SK-N-SH (cell line): ENCODE data around the gene TANGO6. TPM values are rescaled to one million over a fixed set of nuclear protein-coding genes. Genes with fewer than 3 reads are reported as not detected.
"Not testable (repeated sequence)": the region's sequence is repeated elsewhere in the genome, so short reads cannot be mapped to it uniquely, and the experiment has no call there.

Source experiments
- CTCF ChIA-PET: fragments of 300-600, 350-600 bp; formaldehyde crosslinking; extraction: SDS; loops from one replicate; lab custom pipeline; 2021; lab: Yijun Ruan, JAX
- POLR2A ChIA-PET: fragments of 350-600 bp; sonication (Branson Sonifier 250); formaldehyde crosslinking; extraction: SDS; loops from one replicate; lab custom pipeline; 2020; ENCODE audit warnings: antibody characterized with exemption, inconsistent platforms; lab: Yijun Ruan, JAX
- DNase-seq: peaks from one replicate; pipeline ENCODE4 v3.0.0; 2012
- H2AFZ ChIP-seq: fragments of 200-600 bp; sonication (generic); 2 replicates; pipeline ENCODE4 v1.8.1; 2016; ENCODE audit warnings: antibody characterized with exemption, mild to moderate bottlenecking, low read depth
- H3F3A ChIP-seq: fragments of 200-600 bp; sonication (generic); replicated peaks from 2 replicates; pipeline ENCODE3; 2016; ENCODE audit warnings: antibody characterized with exemption, mild to moderate bottlenecking; ENCODE audit not compliant: insufficient read depth
- H3K27ac ChIP-seq, 2 experiments: fragments of 200-500 bp in 1 of 2; fragments of 200-600 bp in 1 of 2; sonication (Bioruptor generic) in 1 of 2; sonication (generic), shearing (Covaris generic) in 1 of 2; 2 replicates each; pipeline versions ENCODE4 v1.5.1 to v1.6.1; 2014 to 2016; ENCODE audit warnings: low read depth in 2 of 2, inconsistent platforms in 1 of 2, low read length in 1 of 2, mild to moderate bottlenecking in 1 of 2, mixed read lengths in 1 of 2
- H3K27me3 ChIP-seq: fragments of 200-600 bp; sonication (generic), shearing (Covaris generic); 2 replicates; pipeline ENCODE4 v1.6.1; 2016; ENCODE audit warnings: mixed run types; ENCODE audit not compliant: insufficient read depth
- H3K36me3 ChIP-seq, 2 experiments: fragments of 200-500 bp in 1 of 2; fragments of 200-600 bp in 1 of 2; sonication (Bioruptor generic) in 1 of 2; sonication (generic) in 1 of 2; replicated peaks in 1 of 2; 2 replicates each; pipeline versions ENCODE3 to v1.5.1; 2014 to 2016; ENCODE audit warnings: low read length in 1 of 2, mild to moderate bottlenecking in 1 of 2; ENCODE audit not compliant: insufficient read depth in 2 of 2, control insufficient read depth in 1 of 2
- H3K4me1 ChIP-seq, 2 experiments: fragments of 200-500 bp in 1 of 2; fragments of 200-600 bp in 1 of 2; sonication (Bioruptor generic) in 1 of 2; sonication (generic), shearing (Covaris generic) in 1 of 2; 2 replicates each; pipeline versions ENCODE4 v1.5.1 to v1.6.1; 2014 to 2016; ENCODE audit warnings: low read depth in 1 of 2, low read length in 1 of 2, mixed run types in 1 of 2; ENCODE audit not compliant: insufficient read depth in 2 of 2, control insufficient read depth in 1 of 2
- H3K4me2 ChIP-seq: fragments of 200-600 bp; sonication (generic), shearing (Covaris generic); 2 replicates; pipeline ENCODE4 v1.6.1; 2017; ENCODE audit warnings: mixed run types
- H3K4me3 ChIP-seq, 2 experiments: fragments of 200-500 bp in 1 of 2; fragments of 200-600 bp in 1 of 2; sonication (Bioruptor generic) in 1 of 2; sonication (generic), shearing (Covaris generic) in 1 of 2; 2 replicates each; pipeline versions ENCODE4 v1.5.1 to v1.8.1; 2014 to 2016; ENCODE audit warnings: low read depth in 2 of 2, inconsistent platforms in 1 of 2, low read length in 1 of 2, mild to moderate bottlenecking in 1 of 2, mixed read lengths in 1 of 2, moderate library complexity in 1 of 2
- H3K79me2 ChIP-seq: fragments of 200-600 bp; sonication (generic); 2 replicates; pipeline ENCODE4 v1.8.1; 2017; ENCODE audit warnings: mild to moderate bottlenecking; ENCODE audit not compliant: insufficient read depth
- H3K9ac ChIP-seq: fragments of 200-600 bp; sonication (generic); 2 replicates; pipeline ENCODE4 v1.6.1; 2017; ENCODE audit warnings: mixed run types
- H3K9me2 ChIP-seq: fragments of 200-600 bp; sonication (generic); 2 replicates; pipeline ENCODE4 v1.6.1; 2017; ENCODE audit warnings: mixed run types
- H3K9me3 ChIP-seq: fragments of 200-600 bp; sonication (generic); 2 replicates; pipeline ENCODE4 v1.6.1; 2017; ENCODE audit warnings: mixed run types, mild to moderate bottlenecking, moderate library complexity
- H4K20me1 ChIP-seq: fragments of 200-600 bp; sonication (generic); 2 replicates; pipeline ENCODE4 v1.6.1; 2017; ENCODE audit warnings: mild to moderate bottlenecking, mixed run types; ENCODE audit not compliant: insufficient read depth
- RCOR1 ChIP-seq: fragments of 150-350 bp; IDR thresholded peaks from 2 replicates; pipeline ENCODE4 v1.6.1; 2017; ENCODE audit warnings: antibody characterized with exemption, low read length
- RXRA ChIP-seq: IDR thresholded peaks from 2 replicates; pipeline ENCODE4 v1.4.0; 2012; ENCODE audit warnings: low read depth, mild to moderate bottlenecking, borderline replicate concordance
- SMC3 ChIP-seq: IDR thresholded peaks from 2 replicates; pipeline ENCODE4 v1.6.1; 2012; ENCODE audit warnings: low read depth, low read length, improper control_type of control experiment
- WGBS: methylation state at CpG from one replicate; pipeline ENCODE4 v1.1.6; 2017; ENCODE audit warnings: low lambda C conversion rate; 5-methylcytosine and 5-hydroxymethylcytosine counted together
- polyA plus RNA-seq, 3 experiments: library from polyadenylated mRNA; depleted of rRNA; stranded (reverse); fragments of >200 nt; gene quantifications; 2 replicates each; pipeline ENCODE4 v1.2.3, GENCODE V29; 2012
- TF ChIP-seq, protein P1 (sequence below): fragments of 200-600 bp; sonication (generic); IDR thresholded peaks from 2 replicates; pipeline ENCODE4 v1.6.1; 2017; ENCODE audit warnings: antibody characterized with exemption, mild to moderate bottlenecking, moderate library complexity
- TF ChIP-seq, protein P2 (sequence below): fragments of 150-350 bp; IDR thresholded peaks from 2 replicates; pipeline ENCODE4 v1.6.1; 2016; ENCODE audit warnings: mild to moderate bottlenecking, low read depth, low read length
- TF ChIP-seq, protein P3 (sequence below): IDR thresholded peaks from 2 replicates; pipeline ENCODE4 v1.6.1; 2012; ENCODE audit warnings: mild to moderate bottlenecking, low read depth, low read length, moderate library complexity

TANGO6 gene
- polyA plus RNA-seq, 1 of the 3 experiments (the other 2 are of a cell fraction): 5.5 TPM

DNA sequence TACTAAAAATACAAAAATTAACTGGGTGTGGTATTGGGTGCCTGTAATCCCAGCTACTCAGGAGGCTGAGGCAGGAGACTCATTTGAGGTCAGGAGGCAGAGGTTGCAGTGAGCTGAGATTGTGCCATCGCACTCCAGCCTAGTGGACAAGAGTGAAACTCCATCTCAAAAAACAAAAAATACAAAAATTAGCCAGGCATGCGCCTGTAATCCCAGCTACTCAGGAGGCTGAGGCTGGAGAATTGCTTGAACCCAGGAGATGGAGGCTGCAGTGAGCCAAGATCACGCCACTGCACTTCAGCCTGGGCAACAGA, 208.1 kb downstream of the TANGO6 start:
- H4K20me1 ChIP-seq, H3K4me3 ChIP-seq, CTCF ChIA-PET, H3K36me3 ChIP-seq, H2AFZ ChIP-seq, H3K4me1 ChIP-seq, DNase-seq, H3K4me2 ChIP-seq, H3K9me3 ChIP-seq, POLR2A ChIA-PET, H3K79me2 ChIP-seq, H3K9ac ChIP-seq, H3K9me2 ChIP-seq, H3K27me3 ChIP-seq, H3K27ac ChIP-seq: not testable (repeated sequence)
- 97% methylated on average over 3 of the region's 3 CpGs for WGBS
- TF ChIP-seq, protein P1, sequence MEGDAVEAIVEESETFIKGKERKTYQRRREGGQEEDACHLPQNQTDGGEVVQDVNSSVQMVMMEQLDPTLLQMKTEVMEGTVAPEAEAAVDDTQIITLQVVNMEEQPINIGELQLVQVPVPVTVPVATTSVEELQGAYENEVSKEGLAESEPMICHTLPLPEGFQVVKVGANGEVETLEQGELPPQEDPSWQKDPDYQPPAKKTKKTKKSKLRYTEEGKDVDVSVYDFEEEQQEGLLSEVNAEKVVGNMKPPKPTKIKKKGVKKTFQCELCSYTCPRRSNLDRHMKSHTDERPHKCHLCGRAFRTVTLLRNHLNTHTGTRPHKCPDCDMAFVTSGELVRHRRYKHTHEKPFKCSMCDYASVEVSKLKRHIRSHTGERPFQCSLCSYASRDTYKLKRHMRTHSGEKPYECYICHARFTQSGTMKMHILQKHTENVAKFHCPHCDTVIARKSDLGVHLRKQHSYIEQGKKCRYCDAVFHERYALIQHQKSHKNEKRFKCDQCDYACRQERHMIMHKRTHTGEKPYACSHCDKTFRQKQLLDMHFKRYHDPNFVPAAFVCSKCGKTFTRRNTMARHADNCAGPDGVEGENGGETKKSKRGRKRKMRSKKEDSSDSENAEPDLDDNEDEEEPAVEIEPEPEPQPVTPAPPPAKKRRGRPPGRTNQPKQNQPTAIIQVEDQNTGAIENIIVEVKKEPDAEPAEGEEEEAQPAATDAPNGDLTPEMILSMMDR: peak; percentile 24; the same call in 1 of the 2 replicates
- peaks cover 12% of the 10 kb centered on the region for H3F3A ChIP-seq

DNA sequence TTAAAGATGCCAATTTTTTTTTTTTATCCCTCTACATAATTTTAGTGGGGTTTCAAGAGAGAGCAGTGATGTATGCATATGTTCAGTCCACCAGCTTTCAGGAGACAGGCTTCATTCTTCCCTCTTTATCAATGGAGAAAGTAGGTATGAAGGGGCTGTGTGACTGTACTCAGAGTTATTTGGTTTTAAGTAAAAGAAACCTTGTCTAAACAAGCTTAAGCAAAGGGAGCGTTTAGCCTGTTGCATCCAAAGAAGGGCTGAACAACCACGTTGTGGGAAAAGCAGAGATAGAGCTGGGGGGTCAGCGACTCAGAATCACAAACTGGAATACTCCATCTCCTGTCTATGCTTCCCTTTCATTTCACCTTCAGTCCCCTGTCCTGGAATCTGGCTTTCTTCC, 211.7 kb downstream of the TANGO6 start:
- H3K9ac ChIP-seq: no peak overlapping the region
- TF ChIP-seq, protein P2, sequence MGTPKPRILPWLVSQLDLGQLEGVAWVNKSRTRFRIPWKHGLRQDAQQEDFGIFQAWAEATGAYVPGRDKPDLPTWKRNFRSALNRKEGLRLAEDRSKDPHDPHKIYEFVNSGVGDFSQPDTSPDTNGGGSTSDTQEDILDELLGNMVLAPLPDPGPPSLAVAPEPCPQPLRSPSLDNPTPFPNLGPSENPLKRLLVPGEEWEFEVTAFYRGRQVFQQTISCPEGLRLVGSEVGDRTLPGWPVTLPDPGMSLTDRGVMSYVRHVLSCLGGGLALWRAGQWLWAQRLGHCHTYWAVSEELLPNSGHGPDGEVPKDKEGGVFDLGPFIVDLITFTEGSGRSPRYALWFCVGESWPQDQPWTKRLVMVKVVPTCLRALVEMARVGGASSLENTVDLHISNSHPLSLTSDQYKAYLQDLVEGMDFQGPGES: no peak
- TF ChIP-seq, protein P3, sequence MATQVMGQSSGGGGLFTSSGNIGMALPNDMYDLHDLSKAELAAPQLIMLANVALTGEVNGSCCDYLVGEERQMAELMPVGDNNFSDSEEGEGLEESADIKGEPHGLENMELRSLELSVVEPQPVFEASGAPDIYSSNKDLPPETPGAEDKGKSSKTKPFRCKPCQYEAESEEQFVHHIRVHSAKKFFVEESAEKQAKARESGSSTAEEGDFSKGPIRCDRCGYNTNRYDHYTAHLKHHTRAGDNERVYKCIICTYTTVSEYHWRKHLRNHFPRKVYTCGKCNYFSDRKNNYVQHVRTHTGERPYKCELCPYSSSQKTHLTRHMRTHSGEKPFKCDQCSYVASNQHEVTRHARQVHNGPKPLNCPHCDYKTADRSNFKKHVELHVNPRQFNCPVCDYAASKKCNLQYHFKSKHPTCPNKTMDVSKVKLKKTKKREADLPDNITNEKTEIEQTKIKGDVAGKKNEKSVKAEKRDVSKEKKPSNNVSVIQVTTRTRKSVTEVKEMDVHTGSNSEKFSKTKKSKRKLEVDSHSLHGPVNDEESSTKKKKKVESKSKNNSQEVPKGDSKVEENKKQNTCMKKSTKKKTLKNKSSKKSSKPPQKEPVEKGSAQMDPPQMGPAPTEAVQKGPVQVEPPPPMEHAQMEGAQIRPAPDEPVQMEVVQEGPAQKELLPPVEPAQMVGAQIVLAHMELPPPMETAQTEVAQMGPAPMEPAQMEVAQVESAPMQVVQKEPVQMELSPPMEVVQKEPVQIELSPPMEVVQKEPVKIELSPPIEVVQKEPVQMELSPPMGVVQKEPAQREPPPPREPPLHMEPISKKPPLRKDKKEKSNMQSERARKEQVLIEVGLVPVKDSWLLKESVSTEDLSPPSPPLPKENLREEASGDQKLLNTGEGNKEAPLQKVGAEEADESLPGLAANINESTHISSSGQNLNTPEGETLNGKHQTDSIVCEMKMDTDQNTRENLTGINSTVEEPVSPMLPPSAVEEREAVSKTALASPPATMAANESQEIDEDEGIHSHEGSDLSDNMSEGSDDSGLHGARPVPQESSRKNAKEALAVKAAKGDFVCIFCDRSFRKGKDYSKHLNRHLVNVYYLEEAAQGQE: no peak
- TF ChIP-seq RCOR1: no peak
- no peak for TF ChIP-seq RXRA
- TF ChIP-seq SMC3: no peak
- DNase-seq: no peak
- H3K27me3 ChIP-seq: no peaks in the 10 kb centered on the region
- no peak overlapping the region for H3K27ac ChIP-seq
- POLR2A ChIA-PET: no interaction called here
- H3K4me2 ChIP-seq: no peak overlapping the region
- 83% methylated on average over 3 of the region's 3 CpGs for WGBS
- no peaks in the 10 kb centered on the region for H3K9me3 ChIP-seq
- H3K79me2 ChIP-seq: no peaks in the 10 kb centered on the region
- no peaks in the 10 kb centered on the region for H3K36me3 ChIP-seq
- CTCF ChIA-PET: interaction anchor here (1.2 kb wide), 1 partner anchor 69 kb away, joined by 3 read pairs; no protein-coding TSS in a partner anchor
- no peaks in the 10 kb centered on the region for H3K9me2 ChIP-seq
- no peak overlapping the region for H2AFZ ChIP-seq
- H3K4me1 ChIP-seq: peaks cover 2 to 6% of the 10 kb centered on the region in 2 experiments; a peak in 3 of 4 replicates
- no peak overlapping the region for H3K4me3 ChIP-seq
- H3F3A ChIP-seq: peaks cover 32% of the 10 kb centered on the region
- no peaks in the 10 kb centered on the region for H4K20me1 ChIP-seq
